Measurements from ENCODE around the gene NXPH2. TPM values are rescaled to one million over a fixed set of nuclear protein-coding genes. Genes with fewer than 3 reads are reported as not detected.

NXPH2 gene
- total and polyA plus RNA-seq, 9 of the 15 experiments (the other 6 are each of a cell fraction or from before 2014, with no cell fraction given), result not detected

GRCh38 chr2:138648606-138649005 lies 131.6 kb downstream of the NXPH2 start:
- Histone ChIP-seq H3K4me2 (ENCODE audit: insufficient read depth, low read length) (no peak overlapping the region), H3K4me3 (no peak overlapping the region), H3K36me3 (ENCODE audit: control insufficient read depth, insufficient read depth, low read length) (no peaks in the 10 kb centered on the region), H4K20me1 (replicated peaks; ENCODE audit: control insufficient read depth, insufficient read depth, low read length) (no peaks in the 10 kb centered on the region), H3K27ac (ENCODE audit: extremely low read depth, low read depth, low read length) (no peak overlapping the region), H3K27me3 (ENCODE audit: control insufficient read depth in 2 of 2, insufficient read depth in 2 of 2, low read length in 2 of 2) (no peaks in the 10 kb centered on the region; a peak in 1 of 5 replicates), H3K9me3 (replicated peaks; ENCODE audit: control insufficient read depth, insufficient read depth, low read depth, low read length) (no peaks in the 10 kb centered on the region), H3K9me1 (ENCODE audit: control insufficient read depth, insufficient read depth, low read length) (no peaks in the 10 kb centered on the region), H3K4me1 (replicated peaks in 1 of 2; ENCODE audit: control insufficient read depth in 2 of 2, insufficient read depth in 2 of 2, low read length in 2 of 2) (no peaks in the 10 kb centered on the region), H2AFZ (ENCODE audit: low read depth, low read length) (no peak overlapping the region), H3K79me2 (ENCODE audit: control insufficient read depth, insufficient read depth, low read length) (no peaks in the 10 kb centered on the region), H3K9ac (ENCODE audit: insufficient read depth in 1 of 2, low read depth in 2 of 2, low read length in 2 of 2) (no peak overlapping the region)
- ChIA-PET CTCF (ENCODE audit: low intra/inter-chr PET ratio) (no interaction called here), POLR2A (no interaction called here)
- FAIRE-seq (no peak), ATAC-seq (no peak), DNase-seq (ENCODE audit: extremely low read depth in 1 of 4, low spot score in 3 of 4) (no peak)
- no peak for TF ChIP-seq MECOM (CRISPR knock-in tag; IDR thresholded peaks at IDR 0.05)
- no peak for TF ChIP-seq NCOR1 (IDR thresholded peaks at IDR 0.05)
- no peak for TF ChIP-seq ATF1 (CRISPR knock-in tag; IDR thresholded peaks at IDR 0.05)
- TF ChIP-seq ATF1 (tag; IDR thresholded peaks at IDR 0.05), result no peak
- TF ChIP-seq SMAD2 (IDR thresholded peaks at IDR 0.05; ENCODE audit: low read depth, low read length), result no peak
- no peak for TF ChIP-seq FOXK1 (CRISPR knock-in tag; IDR thresholded peaks at IDR 0.05; ENCODE audit: borderline replicate concordance)
- no peak for TF ChIP-seq L3MBTL2 (IDR thresholded peaks at IDR 0.05)
- no peak for TF ChIP-seq MLX (CRISPR knock-in tag; conservative IDR thresholded peaks at IDR 0.05)
- TF ChIP-seq DMBX1 (CRISPR knock-in tag; IDR thresholded peaks at IDR 0.05; ENCODE audit: borderline replicate concordance), result no peak
- no peak for TF ChIP-seq HNRNPK (IDR thresholded peaks at IDR 0.05; ENCODE audit: low read depth, low read length, poor library complexity, severe bottlenecking)
- no peak for TF ChIP-seq MAFG (tag; conservative IDR thresholded peaks at IDR 0.05)
- TF ChIP-seq DLX4 (CRISPR knock-in tag; IDR thresholded peaks at IDR 0.05), result no peak
- TF ChIP-seq NFATC3 (IDR thresholded peaks at IDR 0.05), result no peak
- TF ChIP-seq TEAD4 (IDR thresholded peaks at IDR 0.05; ENCODE audit: low read length), result no peak
- TF ChIP-seq TEAD4 (CRISPR knock-in tag; IDR thresholded peaks at IDR 0.05; ENCODE audit: borderline replicate concordance), result no peak
- 0% methylated on average over 4 of the region's 4 CpGs for WGBS (ENCODE audit: insufficient coverage, low coverage, missing lambda C conversion rate)
- in situ Hi-C loops (cut with MboI) (no loop called here), intact Hi-C loops (cut with micrococcal nuclease) (no loop called here)
- no TSS peak for BruUV-seq (replicated peaks)
